ENCODE results near the gene PLCB1.

GRCh38 chr20:8168785-8169288 lies 36.8 kb downstream of the PLCB1 start:
- TF ChIP-seq EZH2 (IDR thresholded peaks at IDR 0.05; ENCODE audit: low read length, unreplicated experiment) = no peak
- TF ChIP-seq CTCF (conservative IDR thresholded peaks at IDR 0.05; ENCODE audit: low read depth, low read length) = no peak
- TF ChIP-seq EZH2phosphoT487 (IDR thresholded peaks at IDR 0.05; ENCODE audit: borderline replicate concordance, low read length) = no peak

Data from PC-3 (cell line).